Lung (tissue), 12 donors: ENCODE data around the gene PTPN14. TPM values are rescaled to one million over a fixed set of nuclear protein-coding genes. Genes with fewer than 3 reads are reported as not detected.
A peak's percentile ranks its signal among the peaks of the same experiment; 100 is the strongest.

Experiments used
- ATAC-seq: fragments of 200-7000 bp; cut with Tn5 transposase; one replicate; pipeline ENCODE4 v1.9.1; 2020; ENCODE audit warnings: moderate number of reproducible peaks; ENCODE audit not compliant: insufficient read depth, low FRiP score
- DNase-seq, 3 donors: peaks; one replicate each; pipeline ENCODE4 v3.0.0-alpha.2; 2013 to 2017
- H3K27ac ChIP-seq, 2 donors: one replicate each; pipeline ENCODE4 v1.5.1; 2013; ENCODE audit warnings: mild to moderate bottlenecking in 2 of 2, moderate library complexity in 2 of 2, control low read depth in 1 of 2, inconsistent platforms in 1 of 2, low read depth in 1 of 2, low read length in 1 of 2
- H3K27me3 ChIP-seq, 3 donors: one replicate each; pipeline ENCODE4 v1.5.1; 2013; ENCODE audit warnings: low read length in 2 of 3; ENCODE audit not compliant: control insufficient read depth in 3 of 3, insufficient read depth in 3 of 3
- H3K36me3 ChIP-seq, 4 donors: one replicate each; pipeline ENCODE4 v1.5.1; 2013; ENCODE audit warnings: low read length in 4 of 4, mild to moderate bottlenecking in 1 of 4, moderate library complexity in 1 of 4; ENCODE audit not compliant: control insufficient read depth in 4 of 4, insufficient read depth in 4 of 4
- H3K4me1 ChIP-seq, 5 donors: one replicate each; pipeline ENCODE4 v1.5.1; 2013; ENCODE audit warnings: low read length in 5 of 5, mild to moderate bottlenecking in 2 of 5, moderate library complexity in 1 of 5; ENCODE audit not compliant: control insufficient read depth in 5 of 5, insufficient read depth in 5 of 5
- H3K4me3 ChIP-seq: one replicate; pipeline ENCODE4 v1.5.1; 2013; ENCODE audit warnings: mild to moderate bottlenecking, control low read depth, moderate library complexity
- H3K9ac ChIP-seq, 2 donors: one replicate each; pipeline ENCODE4 v1.5.1; 2013; ENCODE audit warnings: low read length in 2 of 2, control low read depth in 1 of 2; ENCODE audit not compliant: insufficient read depth in 1 of 2
- H3K9me3 ChIP-seq, 4 donors: one replicate each; pipeline ENCODE4 v1.5.1; 2013; ENCODE audit warnings: low read length in 3 of 4, mild to moderate bottlenecking in 1 of 4, moderate library complexity in 1 of 4; ENCODE audit not compliant: control insufficient read depth in 4 of 4, insufficient read depth in 3 of 4
- WGBS, 2 donors: extraction: QIAGEN DNeasy Blood & Tissue Kit; methylation state at CpG; one replicate each; pipeline ENCODE4 v1.1.7; 2013; 5-methylcytosine and 5-hydroxymethylcytosine counted together
- polyA plus RNA-seq, 2 donors: library from polyadenylated mRNA; stranded (reverse); fragments of 200-250 nt; gene quantifications; one replicate each; pipeline ENCODE4 v1.2.1, GENCODE V29; 2013
- total RNA-seq, 2 donors: library from RNA; depleted of rRNA in 1 of 2; stranded (reverse); fragments of >200 nt in 1 of 2; gene quantifications; one replicate each; pipeline ENCODE4 v1.2.1, GENCODE V29; 2014 to 2021
- TF ChIP-seq, protein P1 (sequence below): IDR thresholded peaks from 2 replicates; pipeline ENCODE4 v1.5.1; 2012; ENCODE audit warnings: mild to moderate bottlenecking; ENCODE audit errors: control extremely low read depth, extremely low read depth
- donor health status: control.
- donor health status: control.
- donor health status: Bipolar disorder and iron deficiency.
- donor health status: healthy.
- donor health status: DM: yes; HTN: yes; CAD: no.

Gene PTPN14
- total and polyA plus RNA-seq, 4 donors = 4.4 to 43.2 (median 15.2) TPM

DNA sequence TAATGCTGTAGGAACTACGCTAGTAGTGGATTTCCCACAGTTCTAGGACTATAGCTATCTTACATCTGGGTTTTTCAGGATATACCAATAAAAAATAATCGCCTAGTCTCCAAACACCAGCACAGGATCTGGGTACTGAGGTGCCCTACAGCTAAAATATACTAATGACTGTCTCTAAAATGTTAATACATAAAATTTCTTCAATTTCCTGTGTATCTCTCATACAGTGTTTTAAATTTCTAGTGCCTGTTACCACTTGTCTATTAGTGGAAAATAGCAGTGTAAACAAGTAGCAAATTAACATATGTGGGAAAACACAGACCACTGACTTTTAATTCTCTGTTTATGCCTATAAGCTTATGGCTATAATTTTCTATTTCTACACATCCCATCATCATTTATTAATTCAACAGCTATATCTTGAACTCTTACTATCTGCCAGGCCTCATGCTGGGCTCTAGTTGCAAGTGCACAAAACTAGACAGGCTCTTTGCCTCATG is 16.1 kb upstream of the PTPN14 start:
- H3K9me3 ChIP-seq = no peaks in the 10 kb centered on the region
- peak overlapping the region in 1 of 2 donors; percentile 45 for H3K27ac ChIP-seq
- no peak overlapping the region for H3K4me3 ChIP-seq
- DNase-seq = no peak
- 94 to 96% methylated on average over 2 of the region's 2 CpGs for WGBS, 2 donors
- TF ChIP-seq, protein P1, sequence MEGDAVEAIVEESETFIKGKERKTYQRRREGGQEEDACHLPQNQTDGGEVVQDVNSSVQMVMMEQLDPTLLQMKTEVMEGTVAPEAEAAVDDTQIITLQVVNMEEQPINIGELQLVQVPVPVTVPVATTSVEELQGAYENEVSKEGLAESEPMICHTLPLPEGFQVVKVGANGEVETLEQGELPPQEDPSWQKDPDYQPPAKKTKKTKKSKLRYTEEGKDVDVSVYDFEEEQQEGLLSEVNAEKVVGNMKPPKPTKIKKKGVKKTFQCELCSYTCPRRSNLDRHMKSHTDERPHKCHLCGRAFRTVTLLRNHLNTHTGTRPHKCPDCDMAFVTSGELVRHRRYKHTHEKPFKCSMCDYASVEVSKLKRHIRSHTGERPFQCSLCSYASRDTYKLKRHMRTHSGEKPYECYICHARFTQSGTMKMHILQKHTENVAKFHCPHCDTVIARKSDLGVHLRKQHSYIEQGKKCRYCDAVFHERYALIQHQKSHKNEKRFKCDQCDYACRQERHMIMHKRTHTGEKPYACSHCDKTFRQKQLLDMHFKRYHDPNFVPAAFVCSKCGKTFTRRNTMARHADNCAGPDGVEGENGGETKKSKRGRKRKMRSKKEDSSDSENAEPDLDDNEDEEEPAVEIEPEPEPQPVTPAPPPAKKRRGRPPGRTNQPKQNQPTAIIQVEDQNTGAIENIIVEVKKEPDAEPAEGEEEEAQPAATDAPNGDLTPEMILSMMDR = no peak
- H3K9ac ChIP-seq = no peak overlapping the region
- no peak for ATAC-seq
- H3K27me3 ChIP-seq = no peaks in the 10 kb centered on the region
- peaks cover 0 to 5% (median 4%) of the 10 kb centered on the region in 5 donors for H3K4me1 ChIP-seq
- H3K36me3 ChIP-seq = no peaks in the 10 kb centered on the region

DNA sequence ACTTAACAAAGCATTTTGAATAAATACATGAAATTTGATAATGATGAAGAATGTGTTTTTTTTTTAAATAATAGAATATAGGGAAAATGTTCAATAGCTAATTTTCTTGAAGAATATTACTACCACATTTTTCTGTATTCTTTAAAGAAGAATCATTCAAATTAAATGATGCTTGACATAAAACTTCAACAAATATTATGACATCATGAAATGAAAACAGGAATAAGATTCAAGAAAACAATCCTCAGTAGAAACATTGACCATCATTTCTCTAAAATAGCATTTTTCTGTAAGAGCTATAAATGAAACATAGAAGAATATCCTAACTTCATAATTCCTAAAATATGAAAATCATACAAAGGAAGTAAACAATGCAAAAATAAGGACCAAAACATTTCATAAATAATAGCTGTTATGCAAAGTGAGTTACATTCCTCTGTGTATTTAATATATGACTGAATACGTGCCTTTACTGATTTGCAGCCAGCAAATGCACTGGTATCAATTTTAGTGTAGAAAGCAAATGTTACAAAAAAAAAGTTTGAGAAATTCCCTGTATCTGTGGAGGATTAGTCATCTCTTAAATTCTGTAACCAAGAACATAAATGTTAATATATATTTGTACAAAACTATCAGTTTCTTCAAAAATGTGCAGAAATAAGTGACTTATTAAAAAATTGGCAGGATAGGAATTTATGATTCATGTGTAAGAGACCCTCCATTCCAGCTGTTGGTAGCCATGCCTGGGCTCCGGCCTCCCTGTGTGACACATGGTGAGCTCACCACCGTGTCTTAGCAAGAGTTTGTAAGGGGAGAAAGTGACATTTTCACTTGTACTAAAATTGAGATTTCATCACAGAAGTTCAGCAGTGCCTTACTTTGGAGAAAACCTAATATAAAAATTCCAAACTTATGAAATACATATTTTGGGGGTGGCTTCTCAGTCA is 15.0 kb upstream of the PTPN14 start:
- peaks cover 0 to 4% (median 0%) of the 10 kb centered on the region in 5 donors for H3K4me1 ChIP-seq
- DNase-seq = no peak
- no peaks in the 10 kb centered on the region for H3K9me3 ChIP-seq
- H3K36me3 ChIP-seq = no peaks in the 10 kb centered on the region
- H3K27ac ChIP-seq = no peak overlapping the region
- H3K9ac ChIP-seq = no peak overlapping the region
- H3K27me3 ChIP-seq = no peaks in the 10 kb centered on the region
- no peak overlapping the region for H3K4me3 ChIP-seq
- TF ChIP-seq, protein P1 = no peak
- no peak for ATAC-seq
- WGBS, 2 donors = 85 to 91% methylated on average over 3 of the region's 3 CpGs

DNA sequence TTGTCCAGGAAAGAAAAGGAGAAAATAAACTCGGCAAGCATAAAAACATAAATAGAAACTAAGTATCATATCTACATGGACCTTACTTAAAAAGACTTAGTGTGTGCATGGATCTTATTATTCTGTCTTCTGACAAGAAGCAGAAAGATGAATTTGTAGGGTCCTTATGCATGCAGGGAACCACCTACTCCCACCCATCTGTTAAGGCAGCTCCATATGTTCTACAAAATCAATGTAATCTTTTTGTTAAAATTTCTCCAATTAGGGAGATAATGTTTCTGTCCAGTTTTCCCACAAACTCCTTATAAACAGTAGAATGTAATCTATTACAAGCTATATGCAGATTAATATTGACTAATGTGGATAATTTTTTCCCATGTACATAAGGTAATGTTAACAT is 13.9 kb upstream of the PTPN14 start:
- no peak for DNase-seq
- ATAC-seq = no peak

More for the DNA sequence above, 13.9 kb upstream of the PTPN14 start:
- Histone ChIP-seq H3K4me3 (no peak overlapping the region), H3K9ac (no peak overlapping the region), H3K9me3 (no peaks in the 10 kb centered on the region), H3K4me1 (peaks cover 0 to 4% (median 0%) of the 10 kb centered on the region in 5 donors), H3K27me3 (no peaks in the 10 kb centered on the region), H3K36me3 (no peaks in the 10 kb centered on the region), H3K27ac (no peak overlapping the region)
- TF ChIP-seq, protein P1 = no peak
- 81 to 98% methylated on average over 1 of the region's 1 CpG for WGBS, 2 donors
